Right lobe of liver (tissue), 6 donors: ENCODE results near the gene MYT1. TPM values are rescaled to one million over a fixed set of nuclear protein-coding genes. Genes with fewer than 3 reads are reported as not detected.
"Not testable (repeated sequence)": the region's sequence is repeated elsewhere in the genome, so short reads cannot be mapped to it uniquely, and the experiment has no call there.

Experiments
- ATAC-seq, 4 donors: fragments of 200-7000 bp; cut with Tn5 transposase; one replicate each; pipeline ENCODE4 v1.9.1; 2020; ENCODE audit warnings: mild to moderate bottlenecking in 4 of 4, moderate library complexity in 4 of 4
- DNase-seq, 3 donors: peaks; one replicate each; pipeline ENCODE4 v3.0.0-alpha.2; 2020
- H3K27ac ChIP-seq, 3 donors: fragments of 200-600 bp; one replicate each; pipeline ENCODE4 v1.8.0; 2022
- H3K27me3 ChIP-seq, 2 donors: fragments of 200-600 bp; one replicate each; pipeline ENCODE4 v1.8.0; 2022
- H3K36me3 ChIP-seq, 4 donors: fragments of 200-600 bp; sonication (generic) in 1 of 4; one replicate each; pipeline versions ENCODE4 v1.5.1 to v1.8.0; 2017 to 2022; ENCODE audit warnings: control low read depth in 1 of 4
- H3K4me1 ChIP-seq, 4 donors: fragments of 200-600 bp; sonication (generic) in 1 of 4; one replicate each; pipeline versions ENCODE4 v1.5.1 to v1.8.0; 2017 to 2022; ENCODE audit warnings: control low read depth in 1 of 4
- H3K4me3 ChIP-seq, 3 donors: fragments of 200-600 bp; one replicate each; pipeline ENCODE4 v1.8.0; 2022
- H3K9me3 ChIP-seq, 4 donors: fragments of 200-600 bp; sonication (generic) in 1 of 4; one replicate each; pipeline versions ENCODE4 v1.5.1 to v1.8.0; 2017 to 2022; ENCODE audit warnings: control low read depth in 1 of 4
- POLR2A ChIP-seq: fragments of 450-650 bp; IDR thresholded peaks from one replicate; pipeline ENCODE4 v1.6.1; 2017; ENCODE audit warnings: antibody characterized with exemption, mild to moderate bottlenecking
- whole genome bisulfite sequencing: methylation state at CpG from one replicate; pipeline ENCODE4 v1.1.6; 2018; ENCODE audit warnings: low coverage, low lambda C conversion rate; ENCODE audit not compliant: insufficient coverage; ENCODE audit errors: missing lambda C conversion rate; 5-methylcytosine and 5-hydroxymethylcytosine counted together
- intact Hi-C, 2 donors: fragments of 100-400 bp; cut with DNase I; formaldehyde crosslinking; loops; one replicate each; pipeline versions ENCODE4 v1.11.2 to v1.14.1; 2022
- total RNA-seq, 6 experiments: library from RNA; depleted of rRNA in 2 of 6; stranded (reverse); fragments of >200 nt in 2 of 6; fragmentation: NEBNext Ultra II Directional in 3 of 6; extraction: Animal tissue kit (Norgen Biotek cat#: 25700) in 3 of 6; gene quantifications; one replicate each; pipeline versions ENCODE4 v1.1.0 to v1.2.4, GENCODE V29; 2016 to 2023
- TF ChIP-seq, protein P1 (sequence below), 4 donors: fragments of 200-600 bp in 3 of 4; fragments of 450-650 bp in 1 of 4; IDR thresholded peaks; one replicate each; pipeline versions ENCODE4 v1.5.1 to v1.8.0; 2016 to 2022; ENCODE audit warnings: antibody characterized with exemption in 4 of 4, mild to moderate bottlenecking in 2 of 4
- donor health status: DM: no; HTN: yes; CAD: no.
- donor health status: DM: no; HTN: no; CAD: no.
- donor health status: DM: no; HTN: no; CAD: no.
- donor health status: DM: no; HTN: yes; CAD: no.
- donor health status: DM: no; HTN: yes; CAD: no.

MYT1 gene
- total RNA-seq, 6 experiments from 2014 or later: 0.06 to 0.09 TPM; not detected in 4

- DNase-seq: peak in 2 of 3 donors; percentile 52 to 67
- H3K9me3 ChIP-seq: no peaks in the 10 kb centered on the region
These were observed 68.5 kb downstream of the MYT1 start for GRCh38 chr20:64232794-64233193.

DNA sequence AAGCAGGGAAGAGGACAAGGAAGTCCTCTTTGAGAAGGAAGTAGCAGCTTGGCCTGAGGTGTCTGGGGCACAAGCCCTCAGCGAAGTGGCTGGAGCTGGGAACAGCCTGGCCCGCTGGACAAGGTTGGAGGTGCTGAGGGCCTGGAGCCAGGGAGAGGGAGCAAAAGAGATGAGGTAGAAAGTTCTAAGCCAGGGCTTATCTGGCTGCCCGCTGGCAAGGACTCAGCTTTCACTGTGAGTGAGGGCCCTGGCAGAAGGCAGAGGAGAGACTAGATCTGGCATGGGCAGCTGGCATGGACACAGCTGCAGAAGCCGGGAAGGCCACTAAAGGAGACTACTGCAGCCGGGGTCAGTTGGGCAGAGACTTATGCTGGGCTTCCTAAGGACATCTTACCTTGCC, 69.5 kb downstream of the MYT1 start:
- peak overlapping the region; percentile 63 to 70 (median 66) for H3K27ac ChIP-seq
- ATAC-seq: peak; percentile 69 to 89 (median 86)

More at GRCh38 chr20:64232794-64233193, 68.5 kb downstream of the MYT1 start:
- 49% methylated on average over 3 of the region's 3 CpGs for WGBS
- ATAC-seq: peak in 3 of 4 donors; percentile 15 to 49 (median 19)
- Histone ChIP-seq H3K4me1 (peaks cover 0 to 30% (median 11%) of the 10 kb centered on the region in 4 donors), H3K36me3 (no peaks in the 10 kb centered on the region), H3K27me3 (no peaks in the 10 kb centered on the region), H3K4me3 (no peak overlapping the region), H3K27ac (no peak overlapping the region)
- intact Hi-C loops: no loop called here
- no peak for TF ChIP-seq POLR2A
- TF ChIP-seq, protein P1, sequence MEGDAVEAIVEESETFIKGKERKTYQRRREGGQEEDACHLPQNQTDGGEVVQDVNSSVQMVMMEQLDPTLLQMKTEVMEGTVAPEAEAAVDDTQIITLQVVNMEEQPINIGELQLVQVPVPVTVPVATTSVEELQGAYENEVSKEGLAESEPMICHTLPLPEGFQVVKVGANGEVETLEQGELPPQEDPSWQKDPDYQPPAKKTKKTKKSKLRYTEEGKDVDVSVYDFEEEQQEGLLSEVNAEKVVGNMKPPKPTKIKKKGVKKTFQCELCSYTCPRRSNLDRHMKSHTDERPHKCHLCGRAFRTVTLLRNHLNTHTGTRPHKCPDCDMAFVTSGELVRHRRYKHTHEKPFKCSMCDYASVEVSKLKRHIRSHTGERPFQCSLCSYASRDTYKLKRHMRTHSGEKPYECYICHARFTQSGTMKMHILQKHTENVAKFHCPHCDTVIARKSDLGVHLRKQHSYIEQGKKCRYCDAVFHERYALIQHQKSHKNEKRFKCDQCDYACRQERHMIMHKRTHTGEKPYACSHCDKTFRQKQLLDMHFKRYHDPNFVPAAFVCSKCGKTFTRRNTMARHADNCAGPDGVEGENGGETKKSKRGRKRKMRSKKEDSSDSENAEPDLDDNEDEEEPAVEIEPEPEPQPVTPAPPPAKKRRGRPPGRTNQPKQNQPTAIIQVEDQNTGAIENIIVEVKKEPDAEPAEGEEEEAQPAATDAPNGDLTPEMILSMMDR (IDR thresholded peaks at IDR 0.05): no peak

GRCh38 chr20:64234291-64234791, 70.1 kb downstream of the MYT1 start:
- Histone ChIP-seq H3K27me3 (no peaks in the 10 kb centered on the region), H3K4me3 (no peak overlapping the region), H3K9me3 (no peaks in the 10 kb centered on the region), H3K27ac (peak overlapping the region; percentile 63 to 70 (median 66)), H3K4me1 (peaks cover 0 to 44% (median 18%) of the 10 kb centered on the region in 4 donors), H3K36me3 (no peaks in the 10 kb centered on the region)
- DNase-seq: peak in 2 of 3 donors; percentile 17 to 46
- WGBS: no CpG with 5 or more reads among the region's 11 CpGs
- TF ChIP-seq, protein P1 (IDR thresholded peaks at IDR 0.05): no peak
- no peak for TF ChIP-seq POLR2A
- intact Hi-C loops: no loop called here
- ATAC-seq: no peak

More for the DNA sequence above, 69.5 kb downstream of the MYT1 start:
- Histone ChIP-seq H3K9me3 (no peaks in the 10 kb centered on the region), H3K36me3 (no peaks in the 10 kb centered on the region), H3K4me3 (no peak overlapping the region), H3K4me1 (peaks cover 0 to 38% (median 15%) of the 10 kb centered on the region in 4 donors), H3K27me3 (no peaks in the 10 kb centered on the region)
- TF ChIP-seq, protein P1 (IDR thresholded peaks at IDR 0.05): no peak
- TF ChIP-seq POLR2A: peak; percentile 32
- intact Hi-C loops: no loop called here
- 33% methylated on average over 5 of the region's 5 CpGs for WGBS
- peak; percentile 88 to 96 (median 95) for DNase-seq

GRCh38 chr20:64234921-64235565, 70.8 kb downstream of the MYT1 start:
- H3K4me3 ChIP-seq, H3K27ac ChIP-seq, H3K9me3 ChIP-seq, H3K36me3 ChIP-seq, intact Hi-C loops, H3K27me3 ChIP-seq, ATAC-seq: not testable (repeated sequence)
- peak in 2 of 3 donors; percentile 8 to 43 for DNase-seq
- no CpG with 5 or more reads among the region's 17 CpGs for WGBS
- H3K4me1 ChIP-seq: peaks cover 0 to 44% (median 18%) of the 10 kb centered on the region in 4 donors
